Cardiac muscle cell (in vitro differentiated cells and primary cell): ENCODE results near the gene ZNF285. TPM values are rescaled to one million over a fixed set of nuclear protein-coding genes. Genes with fewer than 3 reads are reported as not detected.

Source experiments
- DNase-seq, 2 donors: peaks; one replicate each; pipeline versions ENCODE4 v3.0.0 to v3.0.0-alpha.2; 2010 to 2017; ENCODE audit warnings: low read depth in 1 of 2, low spot score in 1 of 2
- H3K27ac ChIP-seq: fragments of 200-600 bp; sonication (generic); 2 replicates; pipeline ENCODE4 v1.5.1; 2016
- H3K27me3 ChIP-seq: fragments of 200-600 bp; sonication (generic); 2 replicates; pipeline ENCODE4 v1.6.0; 2016; ENCODE audit warnings: control low read depth
- H3K36me3 ChIP-seq: fragments of 200-600 bp; sonication (generic); 2 replicates; pipeline ENCODE4 v1.5.1; 2016; ENCODE audit warnings: control low read depth
- H3K4me1 ChIP-seq: fragments of 200-600 bp; sonication (generic); 2 replicates; pipeline ENCODE4 v1.8.1; 2017; ENCODE audit warnings: low read depth, mild to moderate bottlenecking, mixed run types
- H3K4me3 ChIP-seq: fragments of 200-600 bp; sonication (generic); 2 replicates; pipeline ENCODE4 v1.5.1; 2016; ENCODE audit warnings: mild to moderate bottlenecking
- H3K9me3 ChIP-seq: fragments of 200-600 bp; sonication (generic); 2 replicates; pipeline ENCODE4 v1.5.1; 2017; ENCODE audit warnings: low read depth, mild to moderate bottlenecking, control low read depth
- CTCF ChIP-seq: IDR thresholded peaks from 2 replicates; pipeline ENCODE4 v1.5.1; 2012; ENCODE audit warnings: low read depth, mild to moderate bottlenecking, low read length
- polyA plus RNA-seq: library from polyadenylated mRNA; unstranded; fragments of >200 nt; fragmentation: Nextera tagmentation; extraction: Ambion mirVana; gene quantifications from 2 replicates; pipeline ENCODE4 v1.2.1, GENCODE V29; 2016
- total RNA-seq: library from RNA; depleted of rRNA; stranded (reverse); fragments of >200 nt; gene quantifications from 2 replicates; pipeline ENCODE4 v1.2.3, GENCODE V29; 2016

ZNF285 gene
- total and polyA plus RNA-seq, 2 experiments from 2014 or later: 2.8 to 21.1 TPM

- TF ChIP-seq CTCF: no peak
- H3K9me3 ChIP-seq: no peaks in the 10 kb centered on the region
- no peak overlapping the region for H3K4me3 ChIP-seq
- no peaks in the 10 kb centered on the region for H3K36me3 ChIP-seq
- no peaks in the 10 kb centered on the region for H3K4me1 ChIP-seq
- H3K27me3 ChIP-seq: no peaks in the 10 kb centered on the region
- DNase-seq: no peak
- H3K27ac ChIP-seq: no peak overlapping the region
Observed at GRCh38 chr19:44374789-44375188, 26.6 kb downstream of the ZNF285 start.

DNA sequence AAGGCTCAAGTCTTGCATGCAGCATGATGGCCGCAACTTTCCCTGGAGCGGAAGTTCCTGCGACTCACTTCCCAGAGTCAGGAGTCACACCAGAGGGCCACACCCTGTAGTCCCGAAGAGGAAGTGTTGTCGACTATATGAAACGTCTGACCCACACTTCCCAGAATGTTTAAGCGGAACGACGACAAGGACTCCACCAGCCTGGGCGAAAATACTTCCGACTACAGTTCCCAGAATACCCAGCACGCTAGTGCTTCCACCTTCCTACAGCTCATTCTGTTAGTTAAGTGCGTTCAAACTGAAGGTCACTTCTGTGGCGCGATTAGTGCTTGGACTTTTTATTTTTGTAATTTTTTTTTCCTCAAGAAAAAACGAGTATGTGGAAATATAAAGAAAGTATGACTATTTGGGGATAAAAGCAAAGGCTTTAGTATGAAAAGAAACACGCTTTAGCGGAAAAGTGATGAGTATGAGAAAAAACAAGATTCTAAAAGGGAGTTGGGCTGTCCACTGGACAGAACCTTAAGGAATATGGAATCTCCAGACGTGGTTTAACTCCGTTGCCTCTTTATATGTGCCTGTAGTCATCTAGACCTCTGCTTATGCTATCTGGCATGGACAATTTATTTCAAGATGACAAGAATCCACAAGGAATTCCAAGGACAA lies 29.5 kb downstream of the ZNF285 start:
- no peak overlapping the region for H3K4me3 ChIP-seq
- no peaks in the 10 kb centered on the region for H3K9me3 ChIP-seq
- H3K27ac ChIP-seq: no peak overlapping the region
- no peak for DNase-seq
- no peaks in the 10 kb centered on the region for H3K27me3 ChIP-seq
- no peak for TF ChIP-seq CTCF
- H3K4me1 ChIP-seq: no peaks in the 10 kb centered on the region
- no peaks in the 10 kb centered on the region for H3K36me3 ChIP-seq

- peak in 1 of 2 donors; percentile 53 for DNase-seq
- no peaks in the 10 kb centered on the region for H3K4me1 ChIP-seq
- no peak overlapping the region for H3K4me3 ChIP-seq
- no peak overlapping the region for H3K27ac ChIP-seq
- no peaks in the 10 kb centered on the region for H3K36me3 ChIP-seq
- no peaks in the 10 kb centered on the region for H3K27me3 ChIP-seq
- TF ChIP-seq CTCF: no peak
- no peaks in the 10 kb centered on the region for H3K9me3 ChIP-seq
Observed at GRCh38 chr19:44367024-44367423, 34.4 kb downstream of the ZNF285 start.

DNA sequence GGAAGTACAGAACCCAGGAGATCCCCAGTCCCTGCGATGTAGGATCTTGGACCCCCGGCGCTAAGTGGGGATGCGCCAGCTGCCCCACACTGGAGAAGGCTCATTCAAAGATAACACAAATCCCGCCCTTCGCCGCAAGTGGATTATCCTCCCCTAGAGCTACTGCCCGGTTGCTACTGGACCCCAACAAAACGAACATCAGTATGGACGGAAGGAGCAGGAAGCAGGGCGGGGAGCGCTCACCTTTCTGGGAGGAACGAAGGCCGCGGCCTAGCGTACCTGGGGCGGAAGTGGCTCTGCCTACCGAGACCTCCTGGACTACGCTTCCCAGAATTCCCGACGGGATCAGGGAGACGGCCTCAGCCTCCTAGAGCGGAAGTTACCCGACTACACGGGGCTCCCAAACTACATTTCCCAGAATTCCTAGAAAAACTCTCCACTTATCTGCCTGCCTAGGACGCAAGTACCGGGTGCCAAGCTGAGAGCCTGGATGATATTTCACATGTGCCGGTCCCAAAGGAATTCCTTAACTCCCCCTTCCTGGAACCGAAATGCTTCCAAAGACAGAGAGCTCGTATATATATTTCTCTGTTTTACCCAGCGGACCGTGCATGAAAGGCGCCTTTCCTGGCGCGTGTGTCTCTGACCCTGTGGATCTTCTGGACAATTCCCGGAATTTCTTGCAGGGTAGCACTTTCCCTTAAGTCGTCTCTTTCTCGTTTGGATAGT lies 44.9 kb downstream of the ZNF285 start, which contains the start of gene ZNF112:
TSS of gene ZNF112 (minus strand) at position 298 of the 729 bp plus-strand sequence. CDS start 16,141 bp downstream, outside the sequence.
- peaks cover 4% of the 10 kb centered on the region for H3K4me1 ChIP-seq
- H3K27ac ChIP-seq: peak within 1 kb of the TSS; percentile 52
- peak; percentile 93 to 96 for DNase-seq
- H3K4me3 ChIP-seq: peak within 1 kb of the TSS; percentile 84
- no peak for TF ChIP-seq CTCF
- no peaks in the 10 kb centered on the region for H3K36me3 ChIP-seq
- no peaks in the 10 kb centered on the region for H3K27me3 ChIP-seq
- no peaks in the 10 kb centered on the region for H3K9me3 ChIP-seq

DNA sequence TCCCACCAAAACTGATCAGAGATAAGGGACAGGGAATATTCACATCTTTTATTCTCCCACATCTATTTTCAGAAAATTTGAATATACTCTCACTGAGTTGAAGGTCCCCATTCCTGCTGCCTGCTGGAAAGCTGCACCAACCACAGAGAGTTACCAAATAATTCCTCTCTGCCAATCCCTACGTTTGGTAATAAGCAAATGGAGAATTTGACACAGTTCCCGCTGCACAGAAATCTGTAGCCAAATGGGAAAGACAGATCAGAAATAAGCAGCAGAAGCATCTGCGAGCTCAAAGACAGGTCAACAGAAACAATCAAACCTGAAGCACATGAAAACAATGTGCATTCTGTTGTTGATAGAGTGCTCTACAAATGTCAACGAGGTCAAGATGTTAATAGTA lies 54.9 kb downstream of the ZNF285 start:
- Histone ChIP-seq H3K4me3 (no peak overlapping the region), H3K27me3 (no peaks in the 10 kb centered on the region), H3K36me3 (peaks cover 3% of the 10 kb centered on the region), H3K27ac (no peak overlapping the region), H3K9me3 (no peaks in the 10 kb centered on the region), H3K4me1 (no peaks in the 10 kb centered on the region)
- no peak for TF ChIP-seq CTCF
- no peak for DNase-seq
